Astrocyte (in vitro differentiated cells and primary cell): ENCODE data around the gene PIMREG. TPM values are rescaled to one million over a fixed set of nuclear protein-coding genes. Genes with fewer than 3 reads are reported as not detected.
A peak's percentile ranks its signal among the peaks of the same experiment; 100 is the strongest.

Source experiments
- DNase-seq: peaks from one replicate; pipeline ENCODE4 v3.0.0-alpha.2; 2010; ENCODE audit warnings: low read depth
- FAIRE-seq: peaks from 2 replicates; lab custom pipeline; 2011; peaks lifted over from hg19 to GRCh38; lab: Jason Lieb, UNC
- H2AFZ ChIP-seq: 2 replicates; pipeline ENCODE4 v1.6.0; 2012; ENCODE audit warnings: low read depth, low read length, inconsistent platforms
- H3K27ac ChIP-seq: 2 replicates; pipeline ENCODE4 v1.5.1; 2011; ENCODE audit warnings: low read depth, low read length, inconsistent platforms
- H3K27me3 ChIP-seq: 2 replicates; pipeline ENCODE4 v1.6.0; 2011; ENCODE audit warnings: low read length, inconsistent platforms; ENCODE audit not compliant: insufficient read depth
- H3K36me3 ChIP-seq: 2 replicates; pipeline ENCODE4 v1.5.1; 2011; ENCODE audit warnings: low read length, inconsistent platforms; ENCODE audit not compliant: insufficient read depth
- H3K4me1 ChIP-seq: 2 replicates; pipeline ENCODE4 v1.5.1; 2011; ENCODE audit warnings: low read length, inconsistent platforms; ENCODE audit not compliant: insufficient read depth
- H3K4me2 ChIP-seq: 2 replicates; pipeline ENCODE4 v1.6.0; 2012; ENCODE audit warnings: low read length, inconsistent platforms
- H3K4me3 ChIP-seq: 2 replicates; pipeline ENCODE4 v1.5.1; 2011; ENCODE audit warnings: low read depth, mild to moderate bottlenecking, low read length, inconsistent platforms; ENCODE audit not compliant: insufficient read depth
- H3K79me2 ChIP-seq: 2 replicates; pipeline ENCODE4 v1.6.0; 2012; ENCODE audit warnings: mild to moderate bottlenecking, low read length, inconsistent platforms; ENCODE audit not compliant: insufficient read depth
- H3K9ac ChIP-seq: 2 replicates; pipeline ENCODE4 v1.6.0; 2012; ENCODE audit warnings: mild to moderate bottlenecking, low read length, inconsistent platforms
- H3K9me3 ChIP-seq: 2 replicates; pipeline ENCODE4 v1.5.1; 2012; ENCODE audit warnings: low read depth, mild to moderate bottlenecking, low read length, inconsistent platforms; ENCODE audit not compliant: insufficient read depth
- H4K20me1 ChIP-seq: 2 replicates; pipeline ENCODE4 v1.6.0; 2012; ENCODE audit warnings: low read length, inconsistent platforms; ENCODE audit not compliant: insufficient read depth
- H3K27ac Mint-ChIP-seq: one replicate; pipeline ENCODE4 v1.8.0; 2021; ENCODE audit warnings: mild to moderate bottlenecking, mixed read lengths; ENCODE audit not compliant: unreplicated experiment
- H3K27me3 Mint-ChIP-seq: one replicate; pipeline ENCODE4 v1.8.0; 2021; ENCODE audit warnings: low read depth, mixed read lengths; ENCODE audit not compliant: unreplicated experiment
- H3K36me3 Mint-ChIP-seq: one replicate; pipeline ENCODE4 v1.8.0; 2021; ENCODE audit warnings: low read depth, mixed read lengths; ENCODE audit not compliant: unreplicated experiment
- H3K4me1 Mint-ChIP-seq: one replicate; pipeline ENCODE4 v1.8.0; 2021; ENCODE audit warnings: low read depth, mixed read lengths; ENCODE audit not compliant: unreplicated experiment
- H3K4me3 Mint-ChIP-seq: one replicate; pipeline ENCODE4 v1.8.0; 2021; ENCODE audit warnings: mild to moderate bottlenecking, moderate library complexity, mixed read lengths; ENCODE audit not compliant: unreplicated experiment
- H3K9me3 Mint-ChIP-seq: one replicate; pipeline ENCODE4 v1.8.0; 2021; ENCODE audit warnings: mild to moderate bottlenecking, mixed read lengths; ENCODE audit not compliant: unreplicated experiment
- EZH2 ChIP-seq: IDR thresholded peaks from 2 replicates; pipeline ENCODE4 v1.6.1; 2012; ENCODE audit warnings: mild to moderate bottlenecking, low read length, inconsistent platforms; ENCODE audit not compliant: insufficient read depth
- total RNA-seq: library from RNA; stranded (reverse); gene quantifications from 2 replicates; pipeline ENCODE4 v1.2.1, GENCODE V29; 2021
- TF ChIP-seq, protein P1 (sequence below): IDR thresholded peaks from 2 replicates; pipeline ENCODE4 v1.5.1; 2011; ENCODE audit warnings: low read depth, mild to moderate bottlenecking, inconsistent platforms, low read length, moderate library complexity; ENCODE audit not compliant: insufficient read depth

The PIMREG gene
- total RNA-seq, 1 donor from 2014 or later = 2.6 TPM

DNA sequence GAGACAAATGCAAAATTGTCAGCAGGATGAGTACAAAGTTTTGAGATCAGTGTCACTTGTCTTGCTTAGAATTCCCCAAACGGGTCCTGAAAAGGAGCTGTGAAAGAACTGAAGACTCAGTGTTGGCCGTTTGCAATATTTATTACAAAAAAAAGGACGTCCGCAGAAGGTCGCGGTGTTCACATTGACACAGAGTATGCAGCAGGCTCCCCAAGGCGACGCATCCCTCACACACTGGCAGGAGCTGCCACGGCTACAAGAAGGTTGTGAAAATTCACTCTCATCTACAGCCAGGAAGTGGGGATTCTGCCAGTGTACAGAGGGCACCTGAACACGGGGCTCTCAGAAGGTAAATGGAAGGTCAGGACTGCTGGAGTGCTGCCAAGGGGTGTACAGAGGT lies 35.5 kb upstream of the PIMREG start:
- peaks cover 3% of the 10 kb centered on the region for H3K9me3 Mint-ChIP-seq
- DNase-seq (no peak), FAIRE-seq (no peak)
- H3K4me1 Mint-ChIP-seq = no peaks in the 10 kb centered on the region
- H3K4me2 ChIP-seq = no peak overlapping the region
- H3K27ac ChIP-seq = no peak overlapping the region
- peaks cover 13% of the 10 kb centered on the region for H3K27me3 ChIP-seq
- H3K27me3 Mint-ChIP-seq = peaks cover 42% of the 10 kb centered on the region
- H3K36me3 Mint-ChIP-seq = no peaks in the 10 kb centered on the region
- H3K4me3 Mint-ChIP-seq = no peak overlapping the region
- H4K20me1 ChIP-seq = no peaks in the 10 kb centered on the region
- no peak for TF ChIP-seq EZH2
- TF ChIP-seq, protein P1, sequence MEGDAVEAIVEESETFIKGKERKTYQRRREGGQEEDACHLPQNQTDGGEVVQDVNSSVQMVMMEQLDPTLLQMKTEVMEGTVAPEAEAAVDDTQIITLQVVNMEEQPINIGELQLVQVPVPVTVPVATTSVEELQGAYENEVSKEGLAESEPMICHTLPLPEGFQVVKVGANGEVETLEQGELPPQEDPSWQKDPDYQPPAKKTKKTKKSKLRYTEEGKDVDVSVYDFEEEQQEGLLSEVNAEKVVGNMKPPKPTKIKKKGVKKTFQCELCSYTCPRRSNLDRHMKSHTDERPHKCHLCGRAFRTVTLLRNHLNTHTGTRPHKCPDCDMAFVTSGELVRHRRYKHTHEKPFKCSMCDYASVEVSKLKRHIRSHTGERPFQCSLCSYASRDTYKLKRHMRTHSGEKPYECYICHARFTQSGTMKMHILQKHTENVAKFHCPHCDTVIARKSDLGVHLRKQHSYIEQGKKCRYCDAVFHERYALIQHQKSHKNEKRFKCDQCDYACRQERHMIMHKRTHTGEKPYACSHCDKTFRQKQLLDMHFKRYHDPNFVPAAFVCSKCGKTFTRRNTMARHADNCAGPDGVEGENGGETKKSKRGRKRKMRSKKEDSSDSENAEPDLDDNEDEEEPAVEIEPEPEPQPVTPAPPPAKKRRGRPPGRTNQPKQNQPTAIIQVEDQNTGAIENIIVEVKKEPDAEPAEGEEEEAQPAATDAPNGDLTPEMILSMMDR = no peak
- H3K27ac Mint-ChIP-seq = no peak overlapping the region
- H3K36me3 ChIP-seq = no peaks in the 10 kb centered on the region
- H3K79me2 ChIP-seq = no peaks in the 10 kb centered on the region
- H3K4me1 ChIP-seq = no peaks in the 10 kb centered on the region
- no peak overlapping the region for H2AFZ ChIP-seq
- no peak overlapping the region for H3K9ac ChIP-seq
- H3K9me3 ChIP-seq = no peaks in the 10 kb centered on the region
- H3K4me3 ChIP-seq = no peak overlapping the region

DNA sequence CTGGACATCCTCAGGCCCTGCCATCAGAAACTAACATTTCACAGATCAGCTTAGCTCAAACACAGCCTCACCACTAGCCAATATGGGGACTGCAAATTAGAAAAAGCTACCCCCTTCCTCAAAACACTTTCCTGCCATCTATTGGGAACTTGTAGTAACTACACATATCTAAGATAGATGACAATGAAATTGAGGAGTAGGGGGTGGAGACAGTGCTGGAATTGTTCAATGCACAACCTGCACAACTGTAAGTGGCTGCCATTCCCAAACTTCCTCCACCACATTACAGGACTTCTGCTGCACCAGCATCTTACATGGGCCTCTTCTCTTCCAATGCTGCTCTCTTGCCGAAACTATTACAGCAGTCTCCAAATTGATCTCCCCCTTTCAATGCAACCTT lies 31.2 kb upstream of the PIMREG start:
- H3K27me3 ChIP-seq = peaks cover 9% of the 10 kb centered on the region
- DNase-seq (peak; percentile 27), FAIRE-seq (no peak)
- Mint-ChIP-seq H3K27ac (no peak overlapping the region), H3K4me3 (no peak overlapping the region), H3K36me3 (no peaks in the 10 kb centered on the region), H3K9me3 (no peaks in the 10 kb centered on the region), H3K4me1 (no peaks in the 10 kb centered on the region), H3K27me3 (peaks cover 66% of the 10 kb centered on the region)
- H3K79me2 ChIP-seq = no peaks in the 10 kb centered on the region
- H3K4me2 ChIP-seq = no peak overlapping the region
- no peak overlapping the region for H3K9ac ChIP-seq
- no peak overlapping the region for H3K4me3 ChIP-seq
- H3K27ac ChIP-seq = no peak overlapping the region
- no peak for TF ChIP-seq EZH2
- TF ChIP-seq, protein P1 = peak; percentile 49
- no peaks in the 10 kb centered on the region for H3K36me3 ChIP-seq
- no peak overlapping the region for H2AFZ ChIP-seq
- H4K20me1 ChIP-seq = no peaks in the 10 kb centered on the region
- H3K4me1 ChIP-seq = no peaks in the 10 kb centered on the region
- no peaks in the 10 kb centered on the region for H3K9me3 ChIP-seq

DNA sequence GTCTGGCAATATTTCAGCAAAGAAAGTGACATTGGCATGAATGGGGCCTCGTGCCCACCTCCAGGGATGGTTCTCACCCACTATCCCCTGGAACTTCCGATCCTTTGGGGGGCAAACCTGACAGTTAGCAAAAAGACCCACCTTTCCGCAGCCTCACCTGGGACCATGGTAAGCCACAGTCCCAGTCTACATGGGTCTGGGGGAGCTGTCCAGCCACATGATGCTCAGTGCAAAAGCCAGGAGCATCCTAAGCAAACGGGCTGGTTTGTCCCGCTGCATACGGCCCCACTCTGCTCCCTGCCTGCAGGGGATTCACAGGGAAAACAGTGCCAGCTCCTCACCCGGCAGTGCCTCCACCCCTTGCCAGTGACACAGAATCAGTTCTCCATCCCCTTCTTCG lies 28.6 kb upstream of the PIMREG start:
- H3K27me3 Mint-ChIP-seq = peaks cover 61% of the 10 kb centered on the region
- no peak overlapping the region for H3K4me3 ChIP-seq
- H2AFZ ChIP-seq = no peak overlapping the region
- H3K4me1 ChIP-seq = no peaks in the 10 kb centered on the region
- FAIRE-seq = no peak
- H3K27me3 ChIP-seq = peaks cover 4% of the 10 kb centered on the region
- TF ChIP-seq, protein P1 = no peak
- no peak for TF ChIP-seq EZH2
- H3K4me3 Mint-ChIP-seq = no peak overlapping the region
- H3K27ac Mint-ChIP-seq = no peak overlapping the region
- no peak overlapping the region for H3K27ac ChIP-seq
- H3K4me2 ChIP-seq = no peak overlapping the region
- no peaks in the 10 kb centered on the region for H3K79me2 ChIP-seq
- no peaks in the 10 kb centered on the region for H3K4me1 Mint-ChIP-seq
- no peaks in the 10 kb centered on the region for H4K20me1 ChIP-seq
- no peaks in the 10 kb centered on the region for H3K9me3 Mint-ChIP-seq
- no peaks in the 10 kb centered on the region for H3K36me3 Mint-ChIP-seq
- H3K36me3 ChIP-seq = no peaks in the 10 kb centered on the region
- H3K9me3 ChIP-seq = no peaks in the 10 kb centered on the region
- H3K9ac ChIP-seq = no peak overlapping the region
- DNase-seq = no peak
